Activated naive CD8-positive, alpha-beta T cell treated with anti-CD3 and anti-CD28 coated beads, Interleukin-2, amount 50 U/mL, for 16 hours (primary cell): Measurements from ENCODE around the gene EDEM3.

Experiments
- DNase-seq: peaks from one replicate; pipeline ENCODE4 v3.0.0-alpha.2; 2020; ENCODE audit warnings: low read depth, low spot score

EDEM3 gene

GRCh38 chr1:184672013-184672726, 82.5 kb downstream of the EDEM3 start:
- no peak for DNase-seq

GRCh38 chr1:184669391-184669790, 85.3 kb downstream of the EDEM3 start:
- DNase-seq: no peak

- no peak for DNase-seq
Observed at GRCh38 chr1:184665360-184665759, 89.3 kb downstream of the EDEM3 start.

- no peak for DNase-seq
Observed at GRCh38 chr1:184664661-184665060, 90.0 kb downstream of the EDEM3 start.

- DNase-seq: no peak
Observed at GRCh38 chr1:184664042-184664660, 90.5 kb downstream of the EDEM3 start.

- no peak for DNase-seq
Observed at GRCh38 chr1:184661801-184662200, 92.9 kb downstream of the EDEM3 start.

GRCh38 chr1:184660462-184661191, 94.0 kb downstream of the EDEM3 start:
- no peak for DNase-seq

GRCh38 chr1:184658055-184658454, 96.6 kb downstream of the EDEM3 start:
- DNase-seq: no peak

GRCh38 chr1:184656221-184656620, 98.4 kb downstream of the EDEM3 start:
- no peak for DNase-seq

GRCh38 chr1:184655185-184655584, 99.5 kb downstream of the EDEM3 start:
- DNase-seq: no peak

- DNase-seq: no peak
Observed at GRCh38 chr1:184650177-184650866, 104.3 kb downstream of the EDEM3 start.

- no peak for DNase-seq
Observed at GRCh38 chr1:184649451-184649888, 105.2 kb downstream of the EDEM3 start.

- no peak for DNase-seq
Observed at GRCh38 chr1:184648856-184649201, 105.8 kb downstream of the EDEM3 start.

GRCh38 chr1:184648160-184648855, 106.3 kb downstream of the EDEM3 start:
- DNase-seq: no peak

- no peak for DNase-seq
Observed at GRCh38 chr1:184647471-184647870, 107.2 kb downstream of the EDEM3 start.

- DNase-seq: no peak
Observed at GRCh38 chr1:184646824-184647223, 107.8 kb downstream of the EDEM3 start.

GRCh38 chr1:184646178-184646701, 108.4 kb downstream of the EDEM3 start:
- no peak for DNase-seq

GRCh38 chr1:184644771-184645170, 109.9 kb downstream of the EDEM3 start:
- no peak for DNase-seq

- DNase-seq: no peak
Observed at GRCh38 chr1:184643661-184644060, 111.0 kb downstream of the EDEM3 start.

- DNase-seq: no peak
Observed at GRCh38 chr1:184641894-184642293, 112.8 kb downstream of the EDEM3 start.

- no peak for DNase-seq
Observed at GRCh38 chr1:184640505-184640904, 114.2 kb downstream of the EDEM3 start.
